GM10266 (cell line): ENCODE measurements around the gene HIPK4.
"Not testable (repeated sequence)": the region's sequence is repeated elsewhere in the genome, so short reads cannot be mapped to it uniquely, and the experiment has no call there.

Source experiments
- DNase-seq: peaks from one replicate; pipeline ENCODE4 v3.0.0; 2012; ENCODE audit errors: extremely low spot score
- CTCF ChIP-seq: IDR thresholded peaks from 2 replicates; pipeline ENCODE4 v1.5.1; 2012; ENCODE audit warnings: mild to moderate bottlenecking, low read depth; ENCODE audit not compliant: control insufficient read depth, insufficient read depth; ENCODE audit errors: missing control alignments

The HIPK4 gene

GRCh38 chr19:40390084-40390742 is at the start of gene HIPK4:
Gene HIPK4, minus strand, starts transcription at chr19:40390181. Its CDS starts 279 bp downstream, at chr19:40389902.
- no peak for DNase-seq
- no peak for TF ChIP-seq CTCF

GRCh38 chr19:40438284-40438683 is 48.3 kb upstream of the HIPK4 start:
- no peak for TF ChIP-seq CTCF

GRCh38 chr19:40433391-40434216 is 43.6 kb upstream of the HIPK4 start:
- DNase-seq, result peak; percentile 89
- no peak for TF ChIP-seq CTCF

More at GRCh38 chr19:40438284-40438683, 48.3 kb upstream of the HIPK4 start:
- DNase-seq, result no peak

- not testable (repeated sequence) for DNase-seq
Measured at GRCh38 chr19:40432760-40433159, 42.8 kb upstream of the HIPK4 start.

GRCh38 chr19:40431698-40432097 is 41.7 kb upstream of the HIPK4 start:
- no peak for TF ChIP-seq CTCF
- no peak for DNase-seq

GRCh38 chr19:40430242-40430641 is 40.3 kb upstream of the HIPK4 start:
- not testable (repeated sequence) for DNase-seq

- DNase-seq, result not testable (repeated sequence)
Measured at GRCh38 chr19:40428197-40428596, 38.2 kb upstream of the HIPK4 start.

- DNase-seq, result peak; percentile 99
- peak; percentile 56 for TF ChIP-seq CTCF
Measured at GRCh38 chr19:40425450-40426287, 35.7 kb upstream of the HIPK4 start, which contains the start of gene SERTAD1. Gene SERTAD1, minus strand, starts transcription at chr19:40425992. Its CDS starts 2,446 bp downstream, at chr19:40423546.
